PC-9 (cell line): ENCODE results near the gene NTM. TPM values are rescaled to one million over a fixed set of nuclear protein-coding genes. Genes with fewer than 3 reads are reported as not detected.

Experiments used
- BruUV-seq: library from RNA; stranded (reverse); fragments of 400-500 nt; replicated peaks from 2 replicates; lab custom pipeline; 2021; lab: Mats Ljungman, UMichigan
- CTCF ChIA-PET: fragments of 300-600 bp; sonication (Branson Sonifier 250); formaldehyde crosslinking; loops from one replicate; lab custom pipeline; 2022; ENCODE audit warnings: antibody characterized with exemption; lab: Charles Lee
- POLR2A ChIA-PET: fragments of 300-600 bp; sonication (Branson Sonifier 250); formaldehyde crosslinking; loops from one replicate; lab custom pipeline; 2022; ENCODE audit warnings: antibody characterized with exemption; ENCODE audit not compliant: unreplicated experiment; lab: Charles Lee
- DNase-seq, 2 experiments: peaks; one replicate each; pipeline versions ENCODE4 v3.0.0 to v3.0.0-alpha.2; 2015 to 2022; ENCODE audit warnings: mixed read lengths in 1 of 2
- H2AFZ ChIP-seq: fragments of 200-600 bp; sonication (generic); 2 replicates; pipeline ENCODE4 v1.8.1; 2017; ENCODE audit warnings: antibody characterized with exemption
- H3F3A ChIP-seq: fragments of 200-600 bp; sonication (generic); 2 replicates; pipeline ENCODE4 v1.8.1; 2017; ENCODE audit warnings: antibody characterized with exemption, mild to moderate bottlenecking, low read depth; ENCODE audit not compliant: insufficient read depth
- H3K27ac ChIP-seq: fragments of 200-600 bp; sonication (generic); 2 replicates; pipeline ENCODE4 v1.6.1; 2016; ENCODE audit warnings: mixed run types
- H3K27me3 ChIP-seq: fragments of 200-600 bp; sonication (generic); 2 replicates; pipeline ENCODE4 v1.6.1; 2016; ENCODE audit warnings: low read depth, mixed run types; ENCODE audit not compliant: insufficient read depth
- H3K36me3 ChIP-seq: fragments of 200-600 bp; sonication (generic); 2 replicates; pipeline ENCODE4 v1.6.1; 2016; ENCODE audit warnings: low read depth, mixed run types
- H3K4me1 ChIP-seq: fragments of 200-600 bp; sonication (generic); replicated peaks from 2 replicates; pipeline ENCODE4 v1.6.1; 2016; ENCODE audit warnings: mixed run types; ENCODE audit not compliant: insufficient read depth
- H3K4me2 ChIP-seq: fragments of 200-600 bp; sonication (generic); 2 replicates; pipeline ENCODE4 v1.6.1; 2017; ENCODE audit warnings: mixed run types
- H3K4me3 ChIP-seq: fragments of 200-600 bp; sonication (generic); 2 replicates; pipeline ENCODE4 v1.6.1; 2016; ENCODE audit warnings: mixed run types
- H3K79me2 ChIP-seq: fragments of 200-600 bp; sonication (generic); 2 replicates; pipeline ENCODE4 v1.6.1; 2017; ENCODE audit warnings: low read depth, mixed run types
- H3K9me2 ChIP-seq: fragments of 200-600 bp; sonication (generic); 2 replicates; pipeline ENCODE4 v1.8.1; 2017; ENCODE audit warnings: mild to moderate bottlenecking; ENCODE audit not compliant: insufficient read depth
- H3K9me3 ChIP-seq: fragments of 200-600 bp; sonication (generic); 2 replicates; pipeline ENCODE4 v1.8.1; 2016; ENCODE audit warnings: low read depth; ENCODE audit not compliant: insufficient read depth
- H4K20me1 ChIP-seq: fragments of 200-600 bp; sonication (generic); 2 replicates; pipeline ENCODE4 v1.8.1; 2017; ENCODE audit not compliant: insufficient read depth
- EZH2 ChIP-seq: fragments of 200-600 bp; sonication (generic); IDR thresholded peaks from 2 replicates; pipeline ENCODE4 v1.8.0; 2017; ENCODE audit warnings: antibody characterized with exemption, low read depth
- intact Hi-C: fragments of 100-400 bp; cut with micrococcal nuclease; formaldehyde crosslinking; loops from one replicate; pipeline ENCODE4 v1.10.0; 2022; ENCODE audit not compliant: unreplicated experiment
- total RNA-seq: library from RNA; stranded (reverse); gene quantifications from 2 replicates; pipeline ENCODE4 v1.2.3, GENCODE V29; 2021
- TF ChIP-seq, protein P1 (sequence below): fragments of 200-600 bp; sonication (generic); conservative IDR thresholded peaks from 2 replicates; pipeline ENCODE4 v1.6.1; 2017; ENCODE audit warnings: mixed run types, antibody characterized with exemption, mild to moderate bottlenecking, moderate library complexity

Gene NTM
- total RNA-seq, 1 experiment from 2014 or later: not detected

- H3K27ac ChIP-seq: no peak overlapping the region
- ChIA-PET POLR2A (no interaction called here), CTCF (no interaction called here)
- H3K79me2 ChIP-seq: no peaks in the 10 kb centered on the region
- H3K4me2 ChIP-seq: no peak overlapping the region
- H3K4me3 ChIP-seq: no peak overlapping the region
- intact Hi-C loops: no loop called here
- 0 out of 2 replicates have a peak, but pooled peaks cover 6% of the 10 kb centered on the region for H3K27me3 ChIP-seq
- H3K9me3 ChIP-seq: no peaks in the 10 kb centered on the region
- no TSS peak for BruUV-seq
- H3K9me2 ChIP-seq: no peaks in the 10 kb centered on the region
- TF ChIP-seq, protein P1, sequence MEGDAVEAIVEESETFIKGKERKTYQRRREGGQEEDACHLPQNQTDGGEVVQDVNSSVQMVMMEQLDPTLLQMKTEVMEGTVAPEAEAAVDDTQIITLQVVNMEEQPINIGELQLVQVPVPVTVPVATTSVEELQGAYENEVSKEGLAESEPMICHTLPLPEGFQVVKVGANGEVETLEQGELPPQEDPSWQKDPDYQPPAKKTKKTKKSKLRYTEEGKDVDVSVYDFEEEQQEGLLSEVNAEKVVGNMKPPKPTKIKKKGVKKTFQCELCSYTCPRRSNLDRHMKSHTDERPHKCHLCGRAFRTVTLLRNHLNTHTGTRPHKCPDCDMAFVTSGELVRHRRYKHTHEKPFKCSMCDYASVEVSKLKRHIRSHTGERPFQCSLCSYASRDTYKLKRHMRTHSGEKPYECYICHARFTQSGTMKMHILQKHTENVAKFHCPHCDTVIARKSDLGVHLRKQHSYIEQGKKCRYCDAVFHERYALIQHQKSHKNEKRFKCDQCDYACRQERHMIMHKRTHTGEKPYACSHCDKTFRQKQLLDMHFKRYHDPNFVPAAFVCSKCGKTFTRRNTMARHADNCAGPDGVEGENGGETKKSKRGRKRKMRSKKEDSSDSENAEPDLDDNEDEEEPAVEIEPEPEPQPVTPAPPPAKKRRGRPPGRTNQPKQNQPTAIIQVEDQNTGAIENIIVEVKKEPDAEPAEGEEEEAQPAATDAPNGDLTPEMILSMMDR: no peak
- no peak for TF ChIP-seq EZH2
- H4K20me1 ChIP-seq: no peaks in the 10 kb centered on the region; the same call in none of the 2 replicates
- H2AFZ ChIP-seq: no peak overlapping the region
- no peak for DNase-seq
- H3K4me1 ChIP-seq: no peaks in the 10 kb centered on the region
- no peaks in the 10 kb centered on the region for H3K36me3 ChIP-seq
- no peaks in the 10 kb centered on the region for H3F3A ChIP-seq
Observed at GRCh38 chr11:131710511-131710910, 340.1 kb downstream of the NTM start.

- ChIA-PET POLR2A (no interaction called here), CTCF (no interaction called here)
- no peak for DNase-seq
- intact Hi-C loops: no loop called here
- Histone ChIP-seq H2AFZ (no peak overlapping the region), H3K27ac (no peak overlapping the region), H3K9me2 (no peaks in the 10 kb centered on the region), H3K9me3 (no peaks in the 10 kb centered on the region), H3K27me3 (0 out of 2 replicates have a peak, but pooled peaks cover 6% of the 10 kb centered on the region), H3F3A (no peaks in the 10 kb centered on the region), H3K36me3 (no peaks in the 10 kb centered on the region), H3K4me1 (no peaks in the 10 kb centered on the region), H3K4me2 (no peak overlapping the region), H3K79me2 (no peaks in the 10 kb centered on the region), H4K20me1 (no peaks in the 10 kb centered on the region), H3K4me3 (no peak overlapping the region)
- TF ChIP-seq EZH2: no peak
- TF ChIP-seq, protein P1: no peak
- no TSS peak for BruUV-seq
Observed at GRCh38 chr11:131712897-131713296, 342.5 kb downstream of the NTM start.

DNA sequence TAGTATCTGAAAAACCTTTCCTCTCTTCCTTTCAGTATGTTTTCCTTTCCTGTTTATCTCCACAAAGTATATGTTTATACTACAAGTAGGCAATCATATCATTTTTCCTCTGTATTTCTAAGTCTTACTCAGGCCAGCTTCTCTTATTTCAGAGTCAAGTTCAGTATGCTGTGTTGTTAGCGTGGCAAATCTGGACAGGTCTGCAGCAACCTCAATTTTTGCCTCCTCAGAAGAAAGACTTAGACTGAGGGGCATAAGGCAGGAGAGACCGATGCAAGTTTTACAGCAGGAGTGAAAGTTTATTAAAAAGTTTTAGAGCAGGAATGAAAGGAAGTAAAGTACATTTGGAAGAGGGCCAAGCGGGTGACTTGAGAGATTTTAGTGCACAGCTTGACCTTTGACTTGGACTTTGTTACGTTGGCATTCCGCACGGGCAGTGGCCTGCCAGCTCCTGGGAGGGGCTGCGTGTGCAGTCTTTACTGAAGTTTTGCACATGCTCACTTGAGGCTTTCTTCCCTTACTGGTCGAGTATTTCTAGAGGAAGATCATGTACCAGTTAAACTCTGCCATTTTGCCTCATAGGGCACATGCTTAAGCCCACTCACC lies 343.2 kb downstream of the NTM start:
- no peaks in the 10 kb centered on the region for H3K4me1 ChIP-seq
- intact Hi-C loops: no loop called here
- no peak overlapping the region for H3K27ac ChIP-seq
- no peaks in the 10 kb centered on the region for H3K9me3 ChIP-seq
- DNase-seq: no peak
- H3F3A ChIP-seq: no peaks in the 10 kb centered on the region
- H3K4me2 ChIP-seq: no peak overlapping the region
- H3K9me2 ChIP-seq: no peaks in the 10 kb centered on the region
- no peak for TF ChIP-seq EZH2
- TF ChIP-seq, protein P1: no peak
- H3K36me3 ChIP-seq: no peaks in the 10 kb centered on the region
- no peaks in the 10 kb centered on the region for H3K79me2 ChIP-seq
- 0 out of 2 replicates have a peak, but pooled peaks cover 6% of the 10 kb centered on the region for H3K27me3 ChIP-seq
- ChIA-PET POLR2A (no interaction called here), CTCF (no interaction called here)
- H2AFZ ChIP-seq: no peak overlapping the region
- H4K20me1 ChIP-seq: no peaks in the 10 kb centered on the region
- BruUV-seq: no TSS peak
- H3K4me3 ChIP-seq: no peak overlapping the region
